Heart right ventricle (tissue), 16 donors: ENCODE measurements around the gene CNPY1. TPM values are rescaled to one million over a fixed set of nuclear protein-coding genes. Genes with fewer than 3 reads are reported as not detected.

Experiments
- ATAC-seq, 8 donors: fragments of 200-7000 bp; cut with Tn5 transposase; one replicate each; pipeline ENCODE4 v1.9.1; 2020; ENCODE audit warnings: mild to moderate bottlenecking in 8 of 8, moderate library complexity in 8 of 8, moderate number of reproducible peaks in 1 of 8
- DNase-seq, 2 donors: peaks; one replicate each; pipeline ENCODE4 v3.0.0-alpha.2; 2020
- H3K27ac ChIP-seq, 10 donors: fragments of 200-600 bp; sonication (generic) in 2 of 10; one replicate each; pipeline versions ENCODE4 v1.5.0 to v1.8.0; 2020 to 2022; ENCODE audit warnings: mild to moderate bottlenecking in 3 of 10
- H3K27me3 ChIP-seq, 7 donors: fragments of 200-600 bp; one replicate each; pipeline ENCODE4 v1.8.0; 2021 to 2022; ENCODE audit warnings: mild to moderate bottlenecking in 2 of 7
- H3K36me3 ChIP-seq, 9 donors: fragments of 200-600 bp; sonication (generic) in 1 of 9; one replicate each; pipeline versions ENCODE4 v1.5.0 to v1.8.0; 2020 to 2022; ENCODE audit warnings: mild to moderate bottlenecking in 2 of 9
- H3K4me1 ChIP-seq, 9 donors: fragments of 200-600 bp; sonication (generic) in 1 of 9; one replicate each; pipeline versions ENCODE4 v1.5.0 to v1.8.0; 2020 to 2022; ENCODE audit warnings: mild to moderate bottlenecking in 4 of 9
- H3K4me3 ChIP-seq, 10 donors: fragments of 200-600 bp; sonication (generic) in 2 of 10; one replicate each; pipeline versions ENCODE4 v1.5.0 to v1.8.0; 2020 to 2022; ENCODE audit warnings: mild to moderate bottlenecking in 7 of 10, moderate library complexity in 2 of 10
- H3K9me3 ChIP-seq, 11 donors: fragments of 200-600 bp in 10 of 11; sonication (generic) in 2 of 11; one replicate each; pipeline versions ENCODE4 v1.5.0 to v1.8.0; 2013 to 2022; ENCODE audit warnings: mild to moderate bottlenecking in 2 of 11, control low read depth in 1 of 11, moderate library complexity in 1 of 11
- CTCF ChIP-seq, 9 donors: fragments of 200-600 bp; sonication (generic) in 2 of 9; IDR thresholded peaks; one replicate each; pipeline versions ENCODE4 v1.5.0 to v1.8.0; 2021 to 2022; ENCODE audit warnings: antibody characterized with exemption in 9 of 9, mild to moderate bottlenecking in 5 of 9, moderate library complexity in 1 of 9
- WGBS, 2 donors: extraction: QIAGEN DNeasy Blood & Tissue Kit; methylation state at CpG; one replicate each; pipeline ENCODE4 v1.1.7; 2013; ENCODE audit warnings: inconsistent platforms in 1 of 2; 5-methylcytosine and 5-hydroxymethylcytosine counted together
- intact Hi-C, 10 donors: fragments of 100-400 bp; cut with DNase I; formaldehyde crosslinking; loops; one replicate each; pipeline versions ENCODE4 v1.11.1 to v1.14.2; 2022
- polyA plus RNA-seq, 2 donors: library from polyadenylated mRNA; stranded (reverse); fragments of 200-250 nt; gene quantifications; one replicate each; pipeline ENCODE4 v1.2.3, GENCODE V29; 2013
- total RNA-seq, 10 donors: library from RNA; stranded (reverse); fragmentation: NEBNext Ultra II Directional in 3 of 10; extraction: Animal tissue kit (Norgen Biotek cat#: 25700) in 3 of 10; gene quantifications; one replicate each; pipeline versions ENCODE4 v1.2.1 to v1.2.4, GENCODE V29; 2021 to 2023
- donor health status: Arrhythmogenic right ventricular cardiomyopathy.
- donor health status: ischemic (EF 13 %, LVEDD 7.1; RV severe dilation, severe dysfunction).
- donor health status: healthy with polysubstance abuse.
- donor health status: DM: no; HTN: yes; CAD: no.
- donor health status: DM: no; HTN: no; CAD: no.
- donor health status: ischemic (EF 25% LVEDD 6.9; RV normal size, moderate dysfunction).
- donor health status: ischemic (EF 25% LVEDD 5.7; RV mildly dilated, moderate dysfunction).
- donor health status: healthy.
- donor health status: DM: yes; HTN: yes; CAD: no.
- donor health status: Ischemic cardiomyopathy.
- donor health status: ischemic (EF 35%, LVEDD 5.7; RV mildly dilated, moderate dysfunction).
- donor health status: nonischemic (EF 11% LVEDD 7.7; RV severe dilation, severe dysfunction).
- donor health status: DM: yes; HTN: yes; CAD: no.
- donor health status: PGD.
- donor health status: ischemic (EF 29% LVEDD 5.4; RV normal size, mild dysfunction).
- donor health status: nonischemic (EF 23%, LVEDD 6.1; RV moderate dilation, normal function).

The CNPY1 gene
- total and polyA plus RNA-seq, 12 donors, result not detected

- WGBS, 2 donors, result 83 to 90% methylated on average over 10 of the region's 10 CpGs
Observed at GRCh38 chr7:155574556-155575290, 28.4 kb upstream of the CNPY1 start.

GRCh38 chr7:155571581-155572345, 25.4 kb upstream of the CNPY1 start:
- WGBS, 2 donors, result 58 to 64% methylated on average over 11 of the region's 11 CpGs
- Histone ChIP-seq H3K27ac (no peak overlapping the region), H3K4me3 (no peak overlapping the region), H3K4me1 (no peaks in the 10 kb centered on the region), H3K9me3 (no peaks in the 10 kb centered on the region), H3K27me3 (peaks cover 0 to 15% (median 8%) of the 10 kb centered on the region in 7 donors), H3K36me3 (no peaks in the 10 kb centered on the region)
- DNase-seq (no peak), ATAC-seq (no peak)
- no peak for TF ChIP-seq CTCF (IDR thresholded peaks at IDR 0.05)
- intact Hi-C loops, result no loop called here

More at GRCh38 chr7:155574556-155575290, 28.4 kb upstream of the CNPY1 start:
- TF ChIP-seq CTCF (IDR thresholded peaks at IDR 0.05), result no peak
- H3K27ac ChIP-seq, result no peak overlapping the region
- DNase-seq (no peak), ATAC-seq (no peak)
- no peaks in the 10 kb centered on the region for H3K9me3 ChIP-seq
- intact Hi-C loops, result no loop called here
- H3K4me1 ChIP-seq, result no peaks in the 10 kb centered on the region
- no peak overlapping the region for H3K4me3 ChIP-seq
- H3K36me3 ChIP-seq, result no peaks in the 10 kb centered on the region
- H3K27me3 ChIP-seq, result peaks cover 0 to 30% (median 13%) of the 10 kb centered on the region in 7 donors

DNA sequence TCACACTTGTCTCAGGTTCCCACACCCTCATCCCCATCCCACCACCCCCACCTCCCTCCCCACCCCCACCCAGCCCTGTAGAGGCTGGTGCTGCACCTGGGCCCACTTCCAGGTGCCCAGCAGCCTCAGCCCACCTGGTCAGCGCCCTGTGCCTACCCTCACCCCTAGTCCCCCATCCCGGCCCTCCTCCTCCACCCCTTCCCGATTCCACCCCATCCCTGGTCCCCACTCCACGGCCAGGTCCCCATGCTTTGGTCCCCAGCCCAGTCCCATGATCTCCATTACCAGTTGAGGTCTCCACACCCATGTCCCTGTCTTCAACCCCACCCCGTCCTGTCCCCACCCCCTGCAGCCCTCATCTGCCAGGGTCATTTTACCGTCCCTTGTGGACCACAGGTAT, 24.6 kb upstream of the CNPY1 start:
- intact Hi-C loops, result no loop called here
- Histone ChIP-seq H3K27me3 (peaks cover 0 to 15% (median 8%) of the 10 kb centered on the region in 7 donors), H3K9me3 (no peaks in the 10 kb centered on the region), H3K4me3 (no peak overlapping the region), H3K36me3 (no peaks in the 10 kb centered on the region), H3K27ac (no peak overlapping the region), H3K4me1 (no peaks in the 10 kb centered on the region)
- DNase-seq (no peak), ATAC-seq (no peak)
- no peak for TF ChIP-seq CTCF (IDR thresholded peaks at IDR 0.05)
- 86 to 88% methylated on average over 6 of the region's 6 CpGs for WGBS, 2 donors

DNA sequence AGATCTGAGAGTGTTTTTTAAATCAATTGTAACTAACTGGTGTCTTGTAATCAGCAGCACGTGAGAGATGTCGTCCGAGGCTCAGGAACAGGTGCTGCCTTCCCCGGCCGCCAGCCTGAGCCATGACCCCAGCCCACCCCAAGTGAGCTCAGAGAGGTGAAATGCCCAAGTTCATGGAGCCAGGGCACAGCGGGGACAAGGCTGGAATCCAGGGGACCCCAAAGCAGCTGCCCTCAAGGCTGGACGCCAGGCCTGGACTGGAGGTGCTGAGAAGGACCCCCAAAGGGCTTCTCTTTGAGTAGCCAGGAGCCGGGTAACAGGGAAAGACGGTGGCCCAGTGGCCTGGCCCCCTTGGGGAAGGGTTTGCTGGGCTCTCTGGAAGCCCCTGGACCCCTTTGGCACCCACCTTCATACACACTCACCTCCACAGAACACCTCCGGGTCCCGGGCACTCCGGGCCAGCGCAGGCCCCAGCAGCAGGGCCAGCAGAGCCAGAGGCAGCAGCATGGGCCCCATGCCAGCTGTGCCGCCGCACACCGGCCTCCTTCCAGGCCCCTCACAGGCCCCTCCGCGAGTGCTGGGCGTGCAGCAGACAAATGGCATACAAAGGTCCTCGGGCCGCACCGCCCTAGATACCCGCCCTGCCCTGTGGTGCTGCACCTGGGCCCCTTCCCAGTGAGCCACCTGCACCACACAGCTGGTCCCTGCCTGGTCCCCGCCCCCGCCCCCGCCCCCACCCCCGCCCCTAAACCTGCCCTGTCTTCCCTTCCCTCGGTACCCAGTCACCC, 24.0 kb upstream of the CNPY1 start:
- Histone ChIP-seq H3K27me3 (peaks cover 0 to 15% (median 8%) of the 10 kb centered on the region in 7 donors), H3K4me1 (no peaks in the 10 kb centered on the region), H3K36me3 (no peaks in the 10 kb centered on the region), H3K9me3 (no peaks in the 10 kb centered on the region), H3K27ac (no peak overlapping the region), H3K4me3 (no peak overlapping the region)
- DNase-seq, result no peak
- ATAC-seq, result no peak
- TF ChIP-seq CTCF (IDR thresholded peaks at IDR 0.05), result no peak
- intact Hi-C loops, result no loop called here
- 83 to 88% methylated on average over 23 to 28 of the region's 28 CpGs for WGBS, 2 donors
